DMS114 treated with DMSO at 0.1 percent for 48 hours (cell line): ENCODE data around the gene TSC22D1.
A peak's percentile ranks its signal among the peaks of the same experiment; 100 is the strongest.
"Not testable (repeated sequence)": the region's sequence is repeated elsewhere in the genome, so short reads cannot be mapped to it uniquely, and the experiment has no call there.

Source experiments
- DNase-seq: peaks from one replicate; lab custom pipeline; 2025; ENCODE audit not compliant: unreplicated experiment; lab: John Stamatoyannopoulos, UW

TSC22D1 gene

DNA sequence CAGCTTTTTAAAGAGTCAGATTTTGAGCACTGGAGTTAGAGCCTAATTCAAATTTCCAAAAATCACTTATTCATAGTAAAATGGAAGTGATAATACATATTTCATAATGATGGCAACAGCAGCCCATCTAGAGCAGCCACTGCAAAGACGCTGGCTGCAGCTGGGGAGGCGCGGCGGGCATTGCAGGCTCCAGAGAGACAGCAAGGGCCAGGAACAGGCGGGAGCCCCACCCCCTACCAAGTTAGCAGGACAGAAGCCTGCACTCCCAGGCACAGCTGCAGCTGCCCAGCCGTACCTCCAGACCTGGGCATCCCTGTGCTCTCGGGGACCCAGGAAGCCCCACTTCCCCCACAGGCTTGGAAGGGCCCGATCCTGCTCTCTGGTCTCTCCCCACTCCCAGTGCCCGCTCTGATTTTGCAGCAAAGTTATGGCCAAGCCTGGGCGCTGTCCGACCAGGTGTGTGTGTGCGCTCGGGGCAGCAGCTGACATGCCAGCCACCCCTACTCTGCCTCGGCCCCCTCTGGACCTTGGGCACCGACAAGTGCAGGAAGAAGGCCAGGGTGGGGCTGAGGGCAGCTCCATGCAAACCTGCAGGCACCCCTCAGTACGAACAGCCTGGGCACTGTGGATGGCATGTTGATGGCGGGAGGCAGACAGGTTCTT, 117.7 kb downstream of the TSC22D1 start:
- DNase-seq: no peak

DNA sequence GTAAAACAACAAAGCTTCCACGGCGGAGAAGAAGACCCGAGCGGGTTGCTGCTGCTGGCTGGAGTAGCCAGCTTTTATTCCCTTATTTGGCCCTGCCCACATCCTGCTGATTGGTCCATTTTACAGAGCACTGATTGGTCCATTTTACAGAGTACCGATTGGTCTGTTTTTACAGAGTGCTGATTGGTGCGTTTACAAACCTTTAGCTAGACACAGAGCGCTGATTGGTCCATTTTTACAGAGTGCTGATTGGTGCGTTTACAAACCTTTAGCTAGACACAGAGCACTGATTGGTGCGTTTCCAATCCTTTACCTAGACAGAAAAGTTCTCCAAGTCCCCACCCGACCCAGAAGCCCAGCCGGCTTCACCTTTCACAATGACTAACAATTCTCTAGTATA, 119.9 kb downstream of the TSC22D1 start:
- not testable (repeated sequence) for DNase-seq

- DNase-seq: no peak
These were observed 120.4 kb downstream of the TSC22D1 start for GRCh38 chr13:44455769-44456168.

GRCh38 chr13:44453881-44454280, 122.2 kb downstream of the TSC22D1 start:
- no peak for DNase-seq

GRCh38 chr13:44453069-44453468, 123.1 kb downstream of the TSC22D1 start:
- DNase-seq: no peak

GRCh38 chr13:44452418-44452817, 123.7 kb downstream of the TSC22D1 start:
- DNase-seq: no peak

DNA sequence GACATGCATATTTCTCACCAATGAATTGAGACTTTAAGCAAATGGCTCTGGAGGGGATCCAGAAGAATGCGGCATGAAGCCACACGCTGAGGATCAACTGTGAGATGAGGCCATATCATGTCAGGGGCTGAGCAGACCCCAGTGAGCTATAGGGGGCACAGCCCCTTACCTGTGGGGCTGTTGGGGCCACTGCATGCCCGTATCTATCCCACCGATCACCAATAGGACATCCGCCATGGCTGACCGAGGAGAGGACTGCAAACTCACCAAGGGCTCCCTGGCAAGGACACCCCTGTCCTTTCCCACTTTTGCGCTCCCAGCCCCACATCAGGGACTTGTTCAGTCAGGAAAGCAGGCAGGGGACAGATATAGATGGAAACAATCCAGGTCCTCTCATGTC, 124.5 kb downstream of the TSC22D1 start:
- DNase-seq: no peak

- no peak for DNase-seq
These were observed 125.0 kb downstream of the TSC22D1 start for GRCh38 chr13:44451126-44451525.

- no peak for DNase-seq
These were observed 125.9 kb downstream of the TSC22D1 start for GRCh38 chr13:44449999-44450821.

- no peak for DNase-seq
These were observed 127.3 kb downstream of the TSC22D1 start for GRCh38 chr13:44448875-44449274.

DNA sequence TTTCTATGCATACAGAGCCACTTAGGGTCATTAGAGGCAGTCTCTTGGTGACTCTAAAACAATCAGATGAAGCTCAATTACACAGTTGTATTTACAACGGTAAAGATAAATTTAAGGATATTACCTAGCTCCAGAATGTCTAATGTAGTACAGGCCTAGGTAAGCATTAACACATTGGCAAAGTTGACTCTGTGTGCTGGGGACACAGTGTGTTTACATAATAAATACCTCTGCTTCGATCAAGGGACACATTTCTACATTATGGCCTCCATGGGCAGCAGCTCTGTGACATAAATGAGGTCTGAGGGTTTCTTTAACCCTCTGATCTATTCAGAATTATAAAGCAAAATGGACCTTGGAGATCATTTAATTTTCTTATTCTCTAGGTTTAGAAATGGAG, 127.8 kb downstream of the TSC22D1 start:
- no peak for DNase-seq

DNA sequence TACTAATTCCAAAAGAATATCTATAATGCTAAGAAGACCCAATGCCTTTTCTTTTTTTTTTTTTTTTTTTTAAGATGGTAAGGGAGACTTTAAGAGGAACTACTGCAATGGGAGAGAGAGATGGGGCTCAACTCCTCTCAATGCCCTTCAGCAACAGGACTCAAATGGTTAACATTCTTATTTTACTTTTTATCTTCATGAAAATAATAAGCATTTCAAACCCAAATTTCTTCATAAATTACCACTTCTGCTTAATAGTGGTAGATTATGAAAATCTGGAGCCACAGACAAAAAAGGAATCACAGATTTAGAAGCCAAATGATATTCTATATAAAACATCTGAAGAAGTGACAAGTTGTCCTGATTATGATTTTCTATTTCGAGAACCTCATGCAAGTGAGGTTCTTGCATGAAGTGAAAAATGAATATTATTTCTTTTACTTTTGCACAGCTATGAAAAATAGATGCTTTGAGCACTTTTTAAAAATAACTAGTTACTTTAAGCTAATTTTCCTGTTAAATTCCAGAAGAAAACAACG, 128.3 kb downstream of the TSC22D1 start:
- DNase-seq: no peak

- DNase-seq: no peak
These were observed 136.0 kb downstream of the TSC22D1 start for GRCh38 chr13:44440046-44440608.

- no peak for DNase-seq
These were observed 136.6 kb downstream of the TSC22D1 start for GRCh38 chr13:44439452-44440024.

GRCh38 chr13:44438234-44438579, 137.9 kb downstream of the TSC22D1 start:
- no peak for DNase-seq

DNA sequence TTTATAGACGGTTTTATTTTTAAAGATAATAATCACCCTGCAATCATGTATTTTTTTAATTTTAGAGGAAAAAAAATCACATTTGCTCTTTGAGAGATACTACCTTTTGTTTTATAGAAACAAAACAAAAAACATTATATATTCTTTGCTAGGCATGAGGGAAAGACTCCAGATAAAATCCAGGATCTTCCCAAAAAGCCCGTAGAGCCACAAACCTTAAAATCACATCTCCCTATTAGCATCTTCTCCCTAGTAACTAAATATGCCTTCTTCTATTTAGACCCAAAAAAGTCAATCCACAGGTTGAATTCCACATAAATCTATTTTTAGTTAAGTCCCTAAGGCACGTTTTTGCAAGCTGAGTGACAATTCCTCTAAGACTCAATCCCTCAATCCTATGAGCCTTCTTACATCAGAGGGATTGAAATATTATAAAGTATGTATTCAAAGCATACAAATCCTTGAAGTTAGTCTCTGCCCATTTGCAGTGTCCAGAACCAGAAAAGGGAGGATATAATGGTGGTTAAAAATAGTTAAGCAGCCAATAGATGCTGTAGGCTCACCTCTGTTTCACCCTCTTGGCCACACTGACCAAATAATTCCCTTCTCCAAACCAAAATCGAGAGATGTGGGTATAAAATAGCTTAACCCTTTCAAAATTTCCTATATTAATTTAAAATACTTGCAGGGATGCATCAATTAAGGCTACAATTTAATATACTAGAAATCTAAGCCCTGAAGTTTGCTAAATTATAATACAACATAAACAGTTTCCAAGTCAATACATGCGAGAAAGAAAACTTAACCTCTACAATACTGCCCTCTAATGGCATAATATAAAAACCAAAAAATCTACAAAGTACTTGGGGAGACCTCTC, 138.5 kb downstream of the TSC22D1 start:
- peak; percentile 46 for DNase-seq

DNA sequence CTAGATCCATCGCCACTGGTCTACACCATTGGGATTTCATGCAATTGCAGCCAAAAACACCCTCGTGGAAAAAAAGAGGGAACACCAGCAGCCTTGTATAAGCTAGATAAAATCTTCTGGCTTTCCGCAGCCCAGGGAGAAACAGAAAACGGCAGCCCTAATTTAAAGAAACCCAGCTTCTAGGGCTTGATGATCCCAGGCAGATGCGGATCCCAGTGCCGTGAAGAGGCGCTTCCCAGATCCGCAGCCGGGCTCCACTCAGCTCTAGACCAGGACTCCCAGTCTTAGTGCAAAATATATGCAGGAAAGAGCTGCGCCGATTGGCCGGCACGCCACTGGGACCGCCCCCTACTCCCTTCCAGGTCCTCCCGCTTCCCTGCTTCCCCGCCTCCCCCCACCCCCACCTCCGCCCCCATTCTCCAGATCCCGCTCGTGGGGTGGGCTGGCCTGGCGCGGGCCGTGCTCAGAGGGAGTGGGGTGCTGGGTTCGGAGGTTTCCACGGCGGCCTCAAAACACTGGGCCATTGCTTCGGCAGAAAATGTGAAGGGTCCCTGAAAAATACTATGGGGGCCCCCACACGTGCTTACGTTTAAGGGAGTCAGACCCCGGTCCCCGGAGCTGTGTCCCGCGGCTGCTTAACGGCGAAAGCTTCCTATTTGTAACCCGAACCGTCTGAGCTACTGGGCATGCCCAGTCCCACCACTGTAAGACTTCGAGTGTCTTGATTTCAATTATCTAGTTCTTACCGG, 139.4 kb downstream of the TSC22D1 start:
- DNase-seq: peak; percentile 79

DNA sequence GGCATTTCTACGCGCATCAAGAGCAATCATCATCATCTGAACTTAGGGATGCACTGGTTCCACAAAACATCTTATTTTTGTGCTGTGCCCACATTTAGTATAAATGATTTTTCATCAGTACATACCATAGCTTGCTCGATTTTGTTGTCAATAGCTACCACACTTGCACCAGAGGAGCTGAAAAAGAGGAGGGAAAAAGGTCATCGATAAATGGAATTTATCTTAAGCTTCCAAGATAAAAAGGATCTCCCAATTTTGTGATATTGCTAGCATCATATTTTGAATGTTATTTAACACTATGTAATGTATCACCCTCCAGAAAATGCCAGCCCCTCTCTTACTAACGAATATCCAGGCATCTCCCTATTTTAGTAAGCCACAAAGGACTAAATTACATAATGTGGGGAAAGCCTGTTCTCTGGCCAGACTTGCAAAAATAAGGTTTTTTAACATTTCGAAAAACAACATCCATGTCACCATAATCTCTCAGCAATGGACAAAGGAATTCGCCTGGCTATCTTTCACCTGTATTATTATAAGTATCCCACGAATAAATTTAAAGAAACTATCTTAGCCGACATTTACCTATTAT, 140.1 kb downstream of the TSC22D1 start:
- DNase-seq: no peak

DNA sequence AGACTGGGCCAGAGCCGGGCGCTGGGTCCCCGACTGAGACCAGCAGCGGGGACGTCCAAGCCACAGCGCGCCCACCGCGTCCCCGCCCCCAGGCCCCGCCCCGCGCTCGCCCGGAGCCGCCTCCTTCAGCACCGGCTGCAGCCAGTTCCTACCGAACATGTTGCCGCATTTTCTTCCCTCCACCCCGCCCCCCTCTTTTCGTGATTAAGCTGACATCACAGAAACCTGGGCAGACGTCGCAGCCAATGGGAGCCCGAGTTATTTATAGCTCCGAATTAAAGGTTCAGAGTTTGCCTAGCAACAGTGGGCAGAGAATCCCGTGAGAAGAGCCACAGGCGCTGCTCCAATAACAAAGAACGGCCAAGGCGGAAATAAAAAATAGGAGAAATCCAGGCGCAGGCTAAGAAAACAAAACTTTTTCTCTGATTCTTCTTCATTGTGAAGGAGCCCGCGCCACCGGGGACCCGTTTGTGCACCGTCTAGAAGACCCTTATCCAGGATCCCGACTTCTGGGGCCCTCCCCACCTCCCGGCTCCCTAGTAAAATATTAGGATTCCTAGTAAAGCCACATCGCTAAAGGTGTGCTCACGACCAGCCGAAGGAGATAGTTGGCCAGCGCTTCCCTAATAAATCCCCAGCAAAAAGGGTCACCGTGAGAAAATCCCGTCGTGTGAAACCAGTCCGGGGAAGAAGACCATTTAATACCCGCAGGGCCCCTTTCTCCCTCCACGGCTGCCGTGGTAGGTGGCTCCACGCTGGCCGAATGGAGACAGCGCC, 140.8 kb downstream of the TSC22D1 start:
- peak; percentile 87 for DNase-seq
